B cell (primary cell): Measurements from ENCODE around the gene TRPM1. TPM values are rescaled to one million over a fixed set of nuclear protein-coding genes. Genes with fewer than 3 reads are reported as not detected.

Source experiments
- ATAC-seq: fragments of 200-7000 bp; cut with Tn5 transposase; one replicate; pipeline ENCODE4 v1.10.0; 2021; ENCODE audit warnings: low read depth, mild to moderate bottlenecking, moderate number of reproducible peaks, moderate library complexity
- CTCF ChIA-PET: fragments of 350-600 bp; sonication (Branson Sonifier 250); formaldehyde crosslinking; loops from one replicate; lab custom pipeline; 2021; ENCODE audit warnings: antibody characterized with exemption, inconsistent platforms; lab: Charles Lee
- POLR2A ChIA-PET: fragments of 350-600 bp; sonication (Branson Sonifier 250); formaldehyde crosslinking; loops from one replicate; lab custom pipeline; 2021; ENCODE audit warnings: antibody characterized with exemption; lab: Charles Lee
- DNase-seq: peaks from one replicate; pipeline ENCODE4 v3.0.0; 2013
- H2AFZ ChIP-seq: 2 replicates; pipeline ENCODE4 v1.6.1; 2012; ENCODE audit warnings: mild to moderate bottlenecking, low read depth, low read length; ENCODE audit not compliant: insufficient read depth, poor library complexity, severe bottlenecking
- H3K27ac ChIP-seq, 2 donors: 1 replicate in 1 of 2; 2 replicates in 1 of 2; pipeline ENCODE4 v1.5.1; 2012 to 2013; ENCODE audit warnings: low read length in 2 of 2, mild to moderate bottlenecking in 2 of 2, moderate library complexity in 1 of 2
- H3K27me3 ChIP-seq, 4 experiments: fragments of 200-600 bp in 1 of 4; sonication (generic) in 1 of 4; replicated peaks in 1 of 4; 1 replicate in 2 of 4; 2 replicates in 2 of 4; pipeline versions ENCODE4 v1.6.1 to v1.7.0; 2013 to 2016; ENCODE audit warnings: low read length in 3 of 4, mild to moderate bottlenecking in 2 of 4, mixed read lengths in 1 of 4, moderate library complexity in 1 of 4; ENCODE audit not compliant: insufficient read depth in 4 of 4, control insufficient read depth in 3 of 4; ENCODE audit errors: control extremely low read depth in 1 of 4
- H3K36me3 ChIP-seq, 2 experiments: replicated peaks in 1 of 2; 1 replicate in 1 of 2; 2 replicates in 1 of 2; pipeline versions ENCODE4 v1.6.1 to v1.7.1; 2013; ENCODE audit warnings: low read length in 1 of 2; ENCODE audit not compliant: insufficient read depth in 2 of 2, control insufficient read depth in 1 of 2; ENCODE audit errors: control extremely low read depth in 1 of 2, extremely low read depth in 1 of 2
- H3K4me1 ChIP-seq, 2 donors: fragments of 200-600 bp in 1 of 2; sonication (generic) in 1 of 2; 1 replicate in 1 of 2; 2 replicates in 1 of 2; pipeline versions ENCODE4 v1.5.1 to v1.6.1; 2013 to 2017; ENCODE audit warnings: low read length in 2 of 2; ENCODE audit not compliant: control insufficient read depth in 2 of 2, insufficient read depth in 2 of 2
- H3K4me2 ChIP-seq: replicated peaks from 2 replicates; pipeline ENCODE3; 2012; ENCODE audit warnings: mild to moderate bottlenecking, low read depth, low read length; ENCODE audit not compliant: poor library complexity, severe bottlenecking
- H3K4me3 ChIP-seq, 5 experiments: fragments of 200-600 bp in 1 of 5; sonication (generic) in 1 of 5; 1 replicate in 3 of 5; 2 replicates in 2 of 5; pipeline versions ENCODE4 v1.5.1 to v1.7.0; 2011 to 2016; ENCODE audit warnings: low read length in 4 of 5, mild to moderate bottlenecking in 4 of 5, low read depth in 2 of 5, control low read depth in 1 of 5, moderate library complexity in 1 of 5; ENCODE audit not compliant: insufficient read depth in 1 of 5; ENCODE audit errors: control extremely low read depth in 1 of 5, extremely low read depth in 1 of 5
- H3K79me2 ChIP-seq: fragments of 200-600 bp; sonication (generic); one replicate; pipeline ENCODE4 v1.6.0; 2016; ENCODE audit warnings: low read length; ENCODE audit not compliant: control insufficient read depth, insufficient read depth
- H3K9ac ChIP-seq: fragments of 200-600 bp; sonication (generic); 2 replicates; pipeline ENCODE4 v1.6.1; 2017; ENCODE audit warnings: mild to moderate bottlenecking, low read length, moderate library complexity
- H3K9me3 ChIP-seq, 3 donors: one replicate each; pipeline versions ENCODE4 v1.6.1 to v1.7.1; 2013; ENCODE audit warnings: low read length in 2 of 3; ENCODE audit not compliant: control insufficient read depth in 2 of 3, insufficient read depth in 1 of 3; ENCODE audit errors: control extremely low read depth in 1 of 3
- H4K20me1 ChIP-seq: 2 replicates; pipeline ENCODE4 v1.6.0; 2012; ENCODE audit warnings: mild to moderate bottlenecking, low read length; ENCODE audit not compliant: insufficient read depth, control insufficient read depth, poor library complexity, severe bottlenecking
- H3K27ac Mint-ChIP-seq: one replicate; pipeline ENCODE4 v1.8.0; 2021; ENCODE audit warnings: mixed read lengths
- H3K27me3 Mint-ChIP-seq: one replicate; pipeline ENCODE4 v1.8.0; 2021; ENCODE audit warnings: mixed read lengths
- H3K4me1 Mint-ChIP-seq: one replicate; pipeline ENCODE4 v1.8.0; 2021; ENCODE audit warnings: mixed read lengths
- H3K4me3 Mint-ChIP-seq: one replicate; pipeline ENCODE4 v1.8.0; 2021; ENCODE audit warnings: mixed read lengths
- H3K9me3 Mint-ChIP-seq: one replicate; pipeline ENCODE4 v1.8.0; 2022; ENCODE audit warnings: mixed read lengths; ENCODE audit not compliant: insufficient read depth
- CTCF ChIP-seq: fragments of 200-600 bp; IDR thresholded peaks from one replicate; pipeline ENCODE4 v1.8.0; 2022; ENCODE audit warnings: antibody characterized with exemption, mild to moderate bottlenecking
- EZH2 ChIP-seq: IDR thresholded peaks from 2 replicates; pipeline ENCODE4 v1.6.1; 2012; ENCODE audit warnings: borderline replicate concordance, low read depth, mild to moderate bottlenecking, moderate library complexity, low read length; ENCODE audit not compliant: insufficient read depth, poor library complexity, severe bottlenecking
- WGBS: methylation state at CpG from one replicate; pipeline ENCODE4 v1.1.5; 2013; ENCODE audit warnings: missing lambda C conversion rate; ENCODE audit not compliant: insufficient coverage; 5-methylcytosine and 5-hydroxymethylcytosine counted together
- intact Hi-C: fragments of 100-400 bp; cut with micrococcal nuclease; formaldehyde crosslinking; loops from one replicate; pipeline ENCODE4 v1.10.0; 2022
- polyA plus RNA-seq: library from polyadenylated mRNA; depleted of rRNA; stranded (reverse); fragments of >200 nt; gene quantifications from 2 replicates; pipeline ENCODE4 v1.2.3, GENCODE V29; 2012
- total RNA-seq, 2 donors: library from RNA; stranded (reverse); fragments of 120-200 nt in 1 of 2; gene quantifications; 1 replicate in 1 of 2; 2 replicates in 1 of 2; pipeline versions ENCODE4 v1.2.3 to v1.2.4, GENCODE V29; 2013 to 2022

The TRPM1 gene
- total and polyA plus RNA-seq, 2 donors (not counting 1 experiment from before 2014, with no cell fraction given), result 0.07 TPM; not detected in 1

DNA sequence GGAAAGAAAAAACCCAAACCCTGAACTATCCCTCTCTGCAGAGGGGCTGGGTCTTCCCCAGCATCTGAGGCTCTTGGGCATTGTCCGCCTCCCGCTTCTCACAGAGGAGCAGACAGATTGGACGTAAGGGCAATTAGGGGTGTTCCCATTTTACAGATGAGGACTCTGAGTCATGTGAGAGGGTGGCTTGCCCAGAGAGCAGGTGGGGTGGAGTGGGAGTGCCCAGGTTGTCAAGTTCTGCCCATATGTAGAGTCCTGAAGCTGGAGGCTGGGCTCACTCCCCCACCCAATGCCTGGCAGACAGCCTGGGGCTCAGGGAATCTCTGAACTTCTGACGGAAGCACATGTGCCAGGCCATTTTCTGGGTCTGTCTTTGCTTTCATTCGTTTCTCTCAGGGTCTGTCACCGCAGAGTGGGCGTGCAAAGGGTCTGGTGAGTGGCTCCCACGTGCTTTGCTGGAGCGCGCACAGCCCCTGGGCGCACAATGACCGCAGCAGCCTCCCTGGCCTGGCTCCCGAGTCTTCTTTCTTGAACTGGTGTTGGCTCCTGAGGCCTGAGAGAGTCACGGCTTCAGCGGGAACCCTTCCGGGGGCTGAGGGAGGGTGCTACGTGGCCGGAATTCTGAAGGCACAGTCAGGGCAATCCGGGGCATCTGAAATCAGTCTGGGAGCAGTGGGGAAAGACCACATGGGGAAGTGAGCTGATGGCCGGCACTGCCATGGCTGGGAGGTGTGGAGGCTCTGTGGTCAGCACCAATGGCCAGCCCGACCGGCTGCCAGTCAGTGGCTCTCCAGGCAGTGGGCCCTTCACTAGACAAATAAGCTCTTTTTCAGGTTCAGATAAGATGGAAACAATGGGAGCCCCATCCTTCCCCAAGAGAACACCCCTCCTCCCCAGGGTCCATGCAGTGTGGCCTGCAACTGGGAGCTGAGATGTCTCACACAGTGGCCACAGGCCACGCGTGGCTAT is 1.1 kb upstream of the TRPM1 start:
- H3K79me2 ChIP-seq, result no peaks in the 10 kb centered on the region
- no peak for TF ChIP-seq CTCF
- TF ChIP-seq EZH2, result no peak
- H3K27me3 ChIP-seq, result no peaks in the 10 kb centered on the region
- H4K20me1 ChIP-seq, result no peaks in the 10 kb centered on the region
- Mint-ChIP-seq H3K4me1 (peaks cover 34% of the 10 kb centered on the region), H3K27ac (no peak overlapping the region), H3K9me3 (no peaks in the 10 kb centered on the region), H3K27me3 (no peaks in the 10 kb centered on the region), H3K4me3 (no peak overlapping the region)
- WGBS, result 94% methylated on average over 20 of the region's 24 CpGs
- no peak overlapping the region for H2AFZ ChIP-seq
- CTCF ChIA-PET, result interaction anchor here (0.9 to 1.6 kb wide), 2 partner anchors 27 to 95 kb away, joined by 3 to 11 read pairs; no protein-coding TSS in a partner anchor
- H3K9me3 ChIP-seq, result no peaks in the 10 kb centered on the region
- no peak overlapping the region for H3K4me3 ChIP-seq
- no peaks in the 10 kb centered on the region for H3K36me3 ChIP-seq
- no peak overlapping the region for H3K27ac ChIP-seq
- ATAC-seq (no peak), DNase-seq (no peak)
- POLR2A ChIA-PET, result no interaction called here
- intact Hi-C loops, result no loop called here
- peaks cover 16 to 28% of the 10 kb centered on the region in 2 donors for H3K4me1 ChIP-seq
- H3K4me2 ChIP-seq, result no peak overlapping the region
- H3K9ac ChIP-seq, result no peak overlapping the region

- WGBS, result 100% methylated on average over 4 of the region's 4 CpGs
- Histone ChIP-seq H3K27me3 (no peaks in the 10 kb centered on the region), H2AFZ (no peak overlapping the region), H3K27ac (no peak overlapping the region), H3K36me3 (no peaks in the 10 kb centered on the region), H3K4me2 (no peak overlapping the region), H3K4me3 (no peak overlapping the region), H4K20me1 (no peaks in the 10 kb centered on the region), H3K79me2 (no peaks in the 10 kb centered on the region), H3K9ac (no peak overlapping the region), H3K9me3 (no peaks in the 10 kb centered on the region), H3K4me1 (peaks cover 16 to 28% of the 10 kb centered on the region in 2 donors)
- ChIA-PET CTCF (interaction anchor here (0.9 to 2.1 kb wide), 4 partner anchors 27 to 134 kb away, joined by 3 to 11 read pairs (median 4); no protein-coding TSS in a partner anchor), POLR2A (no interaction called here)
- Mint-ChIP-seq H3K27me3 (no peaks in the 10 kb centered on the region), H3K9me3 (no peaks in the 10 kb centered on the region), H3K27ac (no peak overlapping the region), H3K4me1 (peaks cover 35% of the 10 kb centered on the region), H3K4me3 (no peak overlapping the region)
- ATAC-seq (no peak), DNase-seq (no peak)
- intact Hi-C loops, result no loop called here
- TF ChIP-seq EZH2 (no peak), CTCF (no peak)
Measured at GRCh38 chr15:31102039-31102321, 455 bp upstream of the TRPM1 start.
